Memory B cell (primary cell): ENCODE data around the gene PCDHA5.
"Not testable (repeated sequence)": the region's sequence is repeated elsewhere in the genome, so short reads cannot be mapped to it uniquely, and the experiment has no call there.

ENCODE experiments used
- ATAC-seq: fragments of 150-1000 bp; cut with Tn5 transposase; 2 replicates; pipeline ENCODE4 v1.10.0; 2021; ENCODE audit warnings: low read depth, mild to moderate bottlenecking, moderate library complexity
- DNase-seq, 2 donors: peaks; one replicate each; pipeline ENCODE4 v3.0.0; 2022; ENCODE audit warnings: low spot score in 2 of 2
- H3K27ac Mint-ChIP-seq: one replicate; pipeline ENCODE4 v1.8.0; 2022; ENCODE audit warnings: mild to moderate bottlenecking, moderate library complexity, mixed read lengths
- H3K27me3 Mint-ChIP-seq: one replicate; pipeline ENCODE4 v1.8.0; 2022; ENCODE audit warnings: mixed read lengths
- H3K36me3 Mint-ChIP-seq: one replicate; pipeline ENCODE4 v1.8.0; 2022; ENCODE audit warnings: mild to moderate bottlenecking, mixed read lengths
- H3K4me1 Mint-ChIP-seq: one replicate; pipeline ENCODE4 v1.8.0; 2022; ENCODE audit warnings: mixed read lengths
- H3K4me3 Mint-ChIP-seq: one replicate; pipeline ENCODE4 v1.8.0; 2022; ENCODE audit warnings: mild to moderate bottlenecking, moderate library complexity, mixed read lengths
- H3K9me3 Mint-ChIP-seq: one replicate; pipeline ENCODE4 v1.8.0; 2022; ENCODE audit warnings: mixed read lengths

Gene PCDHA5

DNA sequence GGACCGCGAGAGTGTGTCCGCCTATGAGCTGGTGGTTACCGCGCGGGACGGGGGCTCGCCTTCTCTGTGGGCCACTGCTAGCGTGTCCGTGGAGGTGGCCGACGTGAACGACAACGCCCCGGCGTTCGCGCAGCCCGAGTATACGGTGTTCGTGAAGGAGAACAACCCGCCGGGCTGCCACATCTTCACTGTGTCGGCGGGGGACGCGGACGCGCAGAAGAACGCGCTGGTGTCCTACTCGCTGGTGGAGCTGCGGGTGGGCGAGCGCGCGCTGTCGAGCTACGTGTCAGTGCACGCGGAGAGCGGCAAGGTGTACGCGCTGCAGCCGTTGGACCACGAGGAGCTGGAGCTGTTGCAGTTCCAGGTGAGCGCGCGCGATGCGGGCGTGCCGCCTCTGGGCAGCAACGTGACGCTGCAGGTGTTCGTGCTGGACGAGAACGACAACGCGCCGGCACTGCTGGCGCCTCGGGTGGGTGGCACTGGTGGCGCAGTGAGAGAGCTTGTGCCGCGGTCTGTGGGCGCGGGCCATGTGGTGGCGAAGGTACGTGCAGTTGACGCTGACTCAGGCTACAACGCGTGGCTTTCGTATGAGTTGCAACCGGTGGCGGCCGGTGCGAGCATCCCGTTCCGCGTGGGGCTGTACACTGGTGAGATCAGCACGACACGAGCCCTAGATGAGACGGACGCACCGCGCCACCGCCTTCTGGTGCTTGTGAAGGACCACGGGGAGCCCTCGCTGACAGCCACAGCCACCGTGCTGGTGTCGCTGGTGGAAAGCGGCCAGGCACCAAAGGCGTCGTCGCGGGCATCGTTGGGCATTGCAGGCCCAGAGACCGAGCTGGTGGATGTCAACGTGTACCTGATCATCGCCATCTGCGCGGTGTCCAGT, 14.5 kb downstream of the PCDHA5 start:
- ATAC-seq, result no peak
- no peak overlapping the region for H3K27ac Mint-ChIP-seq
- H3K4me3 Mint-ChIP-seq, result no peak overlapping the region
- no peak for DNase-seq
- H3K27me3 Mint-ChIP-seq, result peaks cover 8% of the 10 kb centered on the region
- no peaks in the 10 kb centered on the region for H3K4me1 Mint-ChIP-seq
- H3K36me3 Mint-ChIP-seq, result peaks cover 2% of the 10 kb centered on the region
- peaks cover 9% of the 10 kb centered on the region for H3K9me3 Mint-ChIP-seq

DNA sequence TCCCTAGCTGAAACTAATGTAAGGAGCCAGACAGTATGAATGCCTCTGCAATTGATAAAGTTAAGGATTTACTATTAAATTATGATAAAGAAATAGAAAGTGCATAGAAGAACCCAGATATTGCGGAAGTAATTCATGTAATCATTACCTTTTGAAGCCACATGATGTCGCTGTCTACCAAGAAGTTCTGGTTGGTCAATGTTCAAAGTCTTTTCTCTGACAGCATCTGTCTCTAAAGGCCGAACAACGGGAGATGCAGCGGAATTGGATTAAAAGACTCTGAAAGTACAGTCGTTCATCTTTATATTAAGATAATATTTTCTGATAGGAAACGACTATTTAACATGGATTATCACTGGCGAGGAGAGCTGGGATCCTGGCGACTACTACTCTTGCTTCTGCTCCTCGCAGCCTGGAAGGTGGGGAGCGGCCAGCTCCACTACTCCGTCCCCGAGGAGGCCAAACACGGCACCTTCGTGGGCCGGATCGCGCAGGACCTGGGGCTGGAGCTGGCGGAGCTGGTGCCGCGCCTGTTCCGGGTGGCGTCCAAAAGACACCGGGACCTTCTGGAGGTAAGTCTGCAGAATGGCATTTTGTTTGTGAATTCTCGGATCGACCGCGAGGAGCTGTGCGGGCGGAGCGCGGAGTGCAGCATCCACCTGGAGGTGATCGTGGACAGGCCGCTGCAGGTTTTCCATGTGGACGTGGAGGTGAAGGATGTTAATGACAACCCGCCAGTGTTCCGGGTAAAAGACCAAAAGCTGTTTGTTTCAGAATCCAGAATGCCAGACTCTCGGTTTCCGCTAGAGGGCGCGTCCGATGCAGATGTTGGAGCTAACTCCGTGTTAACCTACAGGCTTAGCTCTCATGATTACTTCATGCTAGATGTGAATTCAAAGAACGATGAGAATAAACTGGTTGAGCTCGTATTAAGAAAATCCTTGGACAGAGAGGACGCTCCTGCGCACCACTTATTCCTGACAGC, 19.9 kb downstream of the PCDHA5 start, which contains the start of gene PCDHA8:
PCDHA8 (plus strand) TSS at position 210 of the 985 bp plus-strand sequence; CDS start at position 345, 135 bp downstream.
- peaks cover 5% of the 10 kb centered on the region for H3K9me3 Mint-ChIP-seq
- H3K27ac Mint-ChIP-seq, result no peak within 1 kb of the TSS
- no peaks in the 10 kb centered on the region for H3K4me1 Mint-ChIP-seq
- peaks cover 2% of the 10 kb centered on the region for H3K36me3 Mint-ChIP-seq
- DNase-seq, result no peak
- ATAC-seq, result no peak
- H3K27me3 Mint-ChIP-seq, result peaks cover 2% of the 10 kb centered on the region
- no peak within 1 kb of the TSS for H3K4me3 Mint-ChIP-seq

DNA sequence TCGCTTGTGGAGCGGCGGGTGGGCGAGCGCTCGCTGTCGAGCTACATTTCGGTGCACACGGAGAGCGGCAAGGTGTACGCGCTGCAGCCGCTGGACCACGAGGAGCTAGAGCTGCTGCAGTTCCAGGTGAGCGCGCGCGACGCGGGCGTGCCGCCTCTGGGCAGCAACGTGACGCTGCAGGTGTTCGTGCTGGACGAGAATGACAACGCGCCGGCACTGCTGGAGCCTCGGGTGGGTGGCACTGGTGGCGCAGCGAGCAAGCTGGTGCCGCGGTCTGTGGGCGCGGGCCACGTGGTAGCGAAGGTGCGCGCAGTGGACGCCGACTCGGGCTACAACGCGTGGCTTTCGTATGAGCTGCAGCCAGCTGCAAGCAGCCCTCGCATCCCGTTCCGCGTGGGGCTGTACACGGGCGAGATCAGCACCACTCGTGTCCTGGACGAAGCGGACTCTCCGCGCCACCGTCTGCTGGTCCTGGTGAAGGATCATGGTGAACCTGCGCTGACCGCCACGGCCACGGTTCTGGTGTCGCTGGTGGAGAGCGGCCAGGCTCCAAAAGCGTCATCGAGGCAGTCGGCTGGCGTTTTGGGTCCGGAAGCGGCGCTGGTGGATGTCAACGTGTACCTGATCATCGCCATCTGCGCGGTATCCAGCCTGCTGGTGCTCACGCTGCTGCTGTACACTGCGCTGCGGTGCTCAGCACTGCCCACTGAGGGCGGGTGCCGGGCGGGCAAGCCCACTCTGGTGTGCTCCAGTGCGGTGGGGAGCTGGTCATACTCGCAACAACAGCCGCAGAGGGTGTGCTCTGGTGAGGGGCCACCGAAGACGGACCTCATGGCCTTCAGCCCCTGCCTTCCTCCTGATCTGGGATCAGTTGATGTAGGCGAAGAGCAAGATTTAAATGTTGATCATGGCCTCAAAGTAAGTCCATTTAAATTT, 21.7 kb downstream of the PCDHA5 start:
- Mint-ChIP-seq H3K36me3 (no peaks in the 10 kb centered on the region), H3K27ac (no peak overlapping the region), H3K4me3 (no peak overlapping the region), H3K4me1 (no peaks in the 10 kb centered on the region), H3K27me3 (peaks cover 2% of the 10 kb centered on the region), H3K9me3 (peaks cover 7% of the 10 kb centered on the region)
- DNase-seq (no peak), ATAC-seq (no peak)

DNA sequence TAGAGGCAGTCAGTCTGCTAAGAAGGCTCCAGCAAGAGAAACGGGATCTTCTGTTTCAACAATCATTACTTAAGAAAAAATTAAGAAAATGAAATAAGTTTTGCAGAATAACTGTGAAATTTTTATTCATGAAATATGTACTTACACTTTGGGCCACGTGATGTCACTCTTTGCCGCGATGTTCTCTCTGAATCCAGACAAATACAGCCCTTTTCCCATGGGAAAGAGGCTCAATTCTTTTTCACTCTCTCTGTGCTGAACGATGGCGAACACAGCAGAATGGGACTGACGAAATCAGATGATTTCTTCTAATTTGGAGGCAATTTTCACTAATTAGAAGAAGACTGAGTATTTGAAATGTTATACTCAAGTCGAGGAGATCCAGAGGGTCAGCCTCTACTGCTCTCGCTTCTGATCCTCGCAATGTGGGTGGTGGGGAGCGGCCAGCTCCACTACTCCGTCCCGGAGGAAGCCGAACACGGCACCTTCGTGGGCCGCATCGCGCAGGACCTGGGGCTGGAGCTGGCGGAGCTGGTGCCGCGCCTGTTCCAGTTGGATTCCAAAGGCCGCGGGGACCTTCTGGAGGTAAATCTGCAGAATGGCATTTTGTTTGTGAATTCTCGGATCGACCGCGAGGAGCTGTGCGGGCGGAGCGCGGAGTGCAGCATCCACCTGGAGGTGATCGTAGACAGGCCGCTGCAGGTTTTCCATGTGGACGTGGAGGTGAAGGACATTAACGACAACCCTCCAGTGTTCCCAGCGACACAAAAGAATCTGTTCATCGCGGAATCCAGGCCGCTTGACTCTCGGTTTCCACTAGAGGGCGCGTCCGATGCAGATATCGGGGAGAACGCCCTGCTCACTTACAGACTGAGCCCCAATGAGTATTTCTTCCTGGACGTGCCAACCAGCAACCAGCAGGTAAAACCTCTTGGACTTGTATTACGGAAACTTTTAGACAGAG, 27.0 kb downstream of the PCDHA5 start, which contains the start of gene PCDHA9:
PCDHA9 (plus strand) TSS at position 244 of the 964 bp plus-strand sequence; CDS start at position 358, 114 bp downstream.
- H3K36me3 Mint-ChIP-seq, DNase-seq, H3K9me3 Mint-ChIP-seq, H3K4me3 Mint-ChIP-seq, H3K27me3 Mint-ChIP-seq, H3K27ac Mint-ChIP-seq, ATAC-seq, H3K4me1 Mint-ChIP-seq: not testable (repeated sequence)

DNA sequence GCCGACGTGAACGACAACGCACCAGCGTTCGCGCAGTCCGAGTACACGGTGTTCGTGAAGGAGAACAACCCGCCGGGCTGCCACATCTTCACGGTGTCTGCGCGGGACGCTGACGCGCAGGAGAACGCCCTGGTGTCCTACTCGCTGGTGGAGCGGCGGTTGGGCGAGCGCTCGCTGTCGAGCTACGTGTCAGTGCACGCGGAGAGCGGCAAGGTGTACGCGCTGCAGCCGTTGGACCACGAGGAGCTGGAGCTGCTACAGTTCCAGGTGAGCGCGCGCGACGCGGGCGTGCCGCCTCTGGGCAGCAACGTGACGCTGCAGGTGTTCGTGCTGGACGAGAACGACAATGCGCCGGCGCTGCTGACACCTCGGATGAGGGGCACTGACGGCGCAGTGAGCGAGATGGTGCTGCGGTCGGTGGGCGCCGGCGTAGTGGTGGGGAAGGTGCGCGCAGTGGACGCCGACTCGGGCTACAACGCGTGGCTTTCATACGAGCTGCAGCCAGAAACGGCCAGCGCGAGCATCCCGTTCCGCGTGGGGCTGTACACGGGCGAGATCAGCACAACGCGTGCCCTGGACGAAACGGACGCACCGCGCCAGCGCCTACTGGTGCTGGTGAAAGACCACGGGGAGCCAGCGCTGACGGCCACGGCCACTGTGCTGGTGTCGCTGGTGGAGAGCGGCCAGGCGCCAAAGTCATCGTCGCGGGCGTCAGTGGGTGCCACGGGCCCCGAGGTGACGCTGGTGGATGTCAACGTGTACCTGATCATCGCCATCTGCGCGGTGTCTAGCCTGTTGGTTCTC, 28.6 kb downstream of the PCDHA5 start:
- not testable (repeated sequence) for H3K4me1 Mint-ChIP-seq, ATAC-seq, H3K36me3 Mint-ChIP-seq, H3K27me3 Mint-ChIP-seq, DNase-seq, H3K4me3 Mint-ChIP-seq, H3K9me3 Mint-ChIP-seq, H3K27ac Mint-ChIP-seq

GRCh38 chr5:140855772-140856674, 34.6 kb downstream of the PCDHA5 start, which contains the start of gene PCDHA10:
Gene PCDHA10, plus strand, starts transcription at chr5:140855897. Its CDS starts 152 bp downstream, at chr5:140856049.
- no peaks in the 10 kb centered on the region for H3K9me3 Mint-ChIP-seq
- no peak within 1 kb of the TSS for H3K4me3 Mint-ChIP-seq
- no peak for ATAC-seq
- H3K27ac Mint-ChIP-seq, result no peak within 1 kb of the TSS
- H3K27me3 Mint-ChIP-seq, result no peaks in the 10 kb centered on the region
- no peaks in the 10 kb centered on the region for H3K4me1 Mint-ChIP-seq
- peaks cover 2% of the 10 kb centered on the region for H3K36me3 Mint-ChIP-seq
- no peak for DNase-seq

DNA sequence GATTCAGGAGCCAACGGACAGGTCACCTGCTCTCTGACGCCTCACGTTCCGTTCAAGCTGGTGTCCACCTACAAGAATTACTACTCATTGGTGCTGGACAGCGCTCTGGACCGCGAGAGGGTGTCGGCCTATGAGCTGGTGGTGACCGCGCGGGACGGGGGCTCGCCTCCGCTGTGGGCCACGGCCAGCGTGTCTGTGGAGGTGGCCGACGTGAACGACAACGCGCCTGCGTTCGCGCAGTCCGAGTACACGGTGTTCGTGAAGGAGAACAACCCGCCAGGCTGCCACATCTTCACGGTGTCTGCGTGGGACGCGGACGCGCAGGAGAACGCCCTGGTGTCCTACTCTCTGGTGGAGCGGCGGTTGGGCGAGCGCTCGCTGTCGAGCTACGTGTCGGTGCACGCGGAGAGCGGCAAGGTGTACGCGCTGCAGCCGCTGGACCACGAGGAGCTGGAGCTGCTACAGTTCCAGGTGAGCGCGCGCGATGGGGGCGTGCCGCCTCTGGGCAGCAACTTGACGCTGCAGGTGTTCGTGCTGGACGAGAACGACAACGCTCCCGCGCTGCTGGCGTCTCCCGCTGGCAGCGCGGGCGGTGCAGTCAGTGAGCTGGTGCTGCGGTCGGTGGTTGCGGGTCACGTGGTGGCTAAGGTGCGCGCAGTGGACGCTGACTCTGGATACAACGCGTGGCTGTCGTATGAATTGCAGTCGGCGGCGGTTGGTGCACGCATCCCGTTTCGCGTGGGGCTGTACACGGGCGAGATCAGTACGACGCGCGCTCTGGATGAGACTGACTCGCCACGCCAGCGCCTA, 36.0 kb downstream of the PCDHA5 start:
- Mint-ChIP-seq H3K27ac (no peak overlapping the region), H3K9me3 (no peaks in the 10 kb centered on the region), H3K4me3 (no peak overlapping the region), H3K27me3 (no peaks in the 10 kb centered on the region), H3K4me1 (no peaks in the 10 kb centered on the region), H3K36me3 (peaks cover 2% of the 10 kb centered on the region)
- DNase-seq, result no peak
- no peak for ATAC-seq

DNA sequence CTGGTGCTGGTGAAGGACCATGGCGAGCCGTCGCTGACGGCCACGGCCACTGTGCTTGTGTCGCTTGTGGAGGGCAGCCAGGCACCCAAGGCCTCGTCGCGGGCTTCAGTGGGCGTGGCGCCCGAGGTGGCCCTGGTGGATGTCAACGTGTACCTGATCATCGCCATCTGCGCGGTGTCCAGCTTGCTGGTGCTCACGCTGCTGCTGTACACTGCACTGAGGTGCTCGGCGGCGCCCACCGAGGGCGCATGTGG, 36.5 kb downstream of the PCDHA5 start:
- Mint-ChIP-seq H3K9me3 (no peaks in the 10 kb centered on the region), H3K27ac (no peak overlapping the region), H3K4me3 (no peak overlapping the region), H3K27me3 (no peaks in the 10 kb centered on the region), H3K36me3 (peaks cover 2% of the 10 kb centered on the region), H3K4me1 (no peaks in the 10 kb centered on the region)
- DNase-seq, result no peak
- no peak for ATAC-seq

DNA sequence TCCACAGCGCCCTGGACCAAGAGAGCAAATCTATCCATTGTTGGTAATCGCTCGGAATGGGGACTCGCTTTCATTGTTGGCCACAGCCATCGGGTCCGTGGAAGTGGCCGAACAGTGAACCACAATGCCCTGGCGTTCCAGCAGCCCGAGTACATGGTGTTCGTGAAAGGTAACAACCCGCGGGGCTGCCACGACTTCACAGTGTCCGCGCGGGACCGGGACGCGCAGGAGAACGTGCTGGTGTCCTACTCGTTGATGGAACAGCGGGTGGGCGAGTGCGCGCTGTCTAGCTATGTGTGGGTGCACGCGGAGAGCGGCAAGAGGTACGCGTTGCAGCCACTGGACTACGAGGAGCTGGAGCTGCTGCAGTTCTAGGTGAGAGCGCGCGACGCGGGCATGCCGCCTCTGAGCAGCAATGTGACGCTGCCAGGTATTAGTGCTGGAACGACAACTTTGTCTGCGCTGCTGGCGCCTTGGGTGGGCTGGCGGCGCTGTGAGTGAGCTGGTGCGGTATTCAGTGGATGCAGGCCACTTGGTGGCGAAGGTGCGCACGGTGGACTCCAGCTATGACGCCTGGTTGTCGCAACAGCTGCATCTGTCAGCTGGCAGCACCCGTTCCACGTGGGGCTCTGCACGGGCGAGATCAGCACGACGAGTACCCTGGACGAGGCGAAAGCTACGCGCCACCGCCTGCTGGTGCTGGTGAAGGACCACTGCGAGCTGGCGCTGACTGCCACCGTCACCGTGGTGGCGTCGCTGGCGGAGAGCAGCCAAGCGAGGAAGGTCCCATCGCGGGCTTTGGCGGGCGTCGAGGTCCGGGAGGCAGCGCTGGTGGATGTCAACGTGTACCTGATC, 41.3 kb downstream of the PCDHA5 start:
- Mint-ChIP-seq H3K27ac (no peak overlapping the region), H3K4me1 (no peaks in the 10 kb centered on the region), H3K4me3 (no peak overlapping the region), H3K36me3 (no peaks in the 10 kb centered on the region), H3K27me3 (no peaks in the 10 kb centered on the region), H3K9me3 (no peaks in the 10 kb centered on the region)
- no peak for DNase-seq
- ATAC-seq, result no peak
